Measurements from ENCODE around the gene PDE8A. TPM values are rescaled to one million over a fixed set of nuclear protein-coding genes. Genes with fewer than 3 reads are reported as not detected.

PDE8A gene
- total RNA-seq, 1 donor from 2014 or later = 43.4 TPM

GRCh38 chr15:85027033-85027380, 45.4 kb downstream of the PDE8A start:
- H3K4me3 Mint-ChIP-seq (ENCODE audit: unreplicated experiment) = no peak overlapping the region
- H3K4me1 Mint-ChIP-seq (ENCODE audit: unreplicated experiment) = peaks cover 84% of the 10 kb centered on the region
- TF ChIP-seq, protein P1, sequence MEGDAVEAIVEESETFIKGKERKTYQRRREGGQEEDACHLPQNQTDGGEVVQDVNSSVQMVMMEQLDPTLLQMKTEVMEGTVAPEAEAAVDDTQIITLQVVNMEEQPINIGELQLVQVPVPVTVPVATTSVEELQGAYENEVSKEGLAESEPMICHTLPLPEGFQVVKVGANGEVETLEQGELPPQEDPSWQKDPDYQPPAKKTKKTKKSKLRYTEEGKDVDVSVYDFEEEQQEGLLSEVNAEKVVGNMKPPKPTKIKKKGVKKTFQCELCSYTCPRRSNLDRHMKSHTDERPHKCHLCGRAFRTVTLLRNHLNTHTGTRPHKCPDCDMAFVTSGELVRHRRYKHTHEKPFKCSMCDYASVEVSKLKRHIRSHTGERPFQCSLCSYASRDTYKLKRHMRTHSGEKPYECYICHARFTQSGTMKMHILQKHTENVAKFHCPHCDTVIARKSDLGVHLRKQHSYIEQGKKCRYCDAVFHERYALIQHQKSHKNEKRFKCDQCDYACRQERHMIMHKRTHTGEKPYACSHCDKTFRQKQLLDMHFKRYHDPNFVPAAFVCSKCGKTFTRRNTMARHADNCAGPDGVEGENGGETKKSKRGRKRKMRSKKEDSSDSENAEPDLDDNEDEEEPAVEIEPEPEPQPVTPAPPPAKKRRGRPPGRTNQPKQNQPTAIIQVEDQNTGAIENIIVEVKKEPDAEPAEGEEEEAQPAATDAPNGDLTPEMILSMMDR (IDR thresholded peaks at IDR 0.05; ENCODE audit: unreplicated experiment) = no peak
- H3K27me3 Mint-ChIP-seq (ENCODE audit: unreplicated experiment) = peaks cover 2% of the 10 kb centered on the region
- no peak for DNase-seq (ENCODE audit: low spot score)
- H3K36me3 Mint-ChIP-seq (ENCODE audit: low read depth, unreplicated experiment) = peaks cover 3% of the 10 kb centered on the region
- no peaks in the 10 kb centered on the region for H3K9me3 Mint-ChIP-seq (ENCODE audit: unreplicated experiment)
- peak overlapping the region; percentile 89 for H3K27ac Mint-ChIP-seq (ENCODE audit: unreplicated experiment)

- Mint-ChIP-seq H3K4me1 (ENCODE audit: unreplicated experiment) (peaks cover 88% of the 10 kb centered on the region), H3K27me3 (ENCODE audit: unreplicated experiment) (peaks cover 2% of the 10 kb centered on the region), H3K27ac (ENCODE audit: unreplicated experiment) (peak overlapping the region; percentile 89), H3K36me3 (ENCODE audit: low read depth, unreplicated experiment) (peaks cover 3% of the 10 kb centered on the region), H3K4me3 (ENCODE audit: unreplicated experiment) (no peak overlapping the region), H3K9me3 (ENCODE audit: unreplicated experiment) (no peaks in the 10 kb centered on the region)
- DNase-seq (ENCODE audit: low spot score) = no peak
- TF ChIP-seq, protein P1 (IDR thresholded peaks at IDR 0.05; ENCODE audit: unreplicated experiment) = no peak
Observed at GRCh38 chr15:85027421-85027820, 45.8 kb downstream of the PDE8A start.

GRCh38 chr15:85028416-85028815, 46.8 kb downstream of the PDE8A start:
- TF ChIP-seq, protein P1 (IDR thresholded peaks at IDR 0.05; ENCODE audit: unreplicated experiment) = no peak
- H3K27ac Mint-ChIP-seq (ENCODE audit: unreplicated experiment) = peak overlapping the region; percentile 99
- H3K27me3 Mint-ChIP-seq (ENCODE audit: unreplicated experiment) = peaks cover under 1% of the 10 kb centered on the region
- no peak overlapping the region for H3K4me3 Mint-ChIP-seq (ENCODE audit: unreplicated experiment)
- H3K4me1 Mint-ChIP-seq (ENCODE audit: unreplicated experiment) = peaks cover 87% of the 10 kb centered on the region
- H3K36me3 Mint-ChIP-seq (ENCODE audit: low read depth, unreplicated experiment) = peaks cover 3% of the 10 kb centered on the region
- no peak for DNase-seq (ENCODE audit: low spot score)
- H3K9me3 Mint-ChIP-seq (ENCODE audit: unreplicated experiment) = no peaks in the 10 kb centered on the region

GRCh38 chr15:85029221-85029620, 47.6 kb downstream of the PDE8A start:
- peaks cover 79% of the 10 kb centered on the region for H3K4me1 Mint-ChIP-seq (ENCODE audit: unreplicated experiment)
- no peak for DNase-seq (ENCODE audit: low spot score)
- peak overlapping the region; percentile 14 for H3K4me3 Mint-ChIP-seq (ENCODE audit: unreplicated experiment)
- TF ChIP-seq, protein P1 (IDR thresholded peaks at IDR 0.05; ENCODE audit: unreplicated experiment) = no peak
- H3K27me3 Mint-ChIP-seq (ENCODE audit: unreplicated experiment) = no peaks in the 10 kb centered on the region
- H3K36me3 Mint-ChIP-seq (ENCODE audit: low read depth, unreplicated experiment) = peaks cover 3% of the 10 kb centered on the region
- H3K27ac Mint-ChIP-seq (ENCODE audit: unreplicated experiment) = peak overlapping the region; percentile 99
- H3K9me3 Mint-ChIP-seq (ENCODE audit: unreplicated experiment) = no peaks in the 10 kb centered on the region

DNA sequence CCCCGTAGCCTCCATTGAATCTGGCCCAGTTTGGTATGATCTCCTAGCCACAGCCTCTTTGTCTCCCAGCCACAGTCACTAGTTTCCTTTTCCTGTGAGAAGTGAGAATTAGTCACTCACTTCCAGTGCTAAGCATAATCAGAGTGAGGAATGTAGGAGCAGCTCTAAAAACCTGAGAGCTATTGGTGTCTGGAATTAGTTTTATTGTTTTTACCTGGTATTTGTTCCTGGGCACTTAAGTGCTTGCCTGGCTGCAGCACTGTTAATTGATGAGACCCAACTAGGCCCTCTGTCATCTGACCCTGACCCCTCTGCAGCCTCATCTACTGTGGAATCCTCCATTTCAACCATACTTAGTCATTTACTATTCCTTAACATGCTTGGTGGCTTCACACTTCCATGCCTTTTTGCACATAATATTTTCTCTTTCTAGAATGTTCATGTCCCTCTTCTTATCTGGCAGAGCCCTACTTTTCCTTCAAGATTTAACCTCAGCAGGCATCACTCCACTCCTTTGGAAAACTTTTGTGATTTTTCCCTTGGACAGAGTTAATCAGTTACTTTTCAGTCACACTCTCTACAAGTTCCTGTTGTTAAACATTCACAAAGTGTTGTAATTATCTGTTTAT, 48.8 kb downstream of the PDE8A start:
- H3K4me1 Mint-ChIP-seq (ENCODE audit: unreplicated experiment) = peaks cover 68% of the 10 kb centered on the region
- peak overlapping the region; percentile 2 for H3K4me3 Mint-ChIP-seq (ENCODE audit: unreplicated experiment)
- H3K27ac Mint-ChIP-seq (ENCODE audit: unreplicated experiment) = peak overlapping the region; percentile 99
- no peak for DNase-seq (ENCODE audit: low spot score)
- TF ChIP-seq, protein P1 (IDR thresholded peaks at IDR 0.05; ENCODE audit: unreplicated experiment) = no peak
- no peaks in the 10 kb centered on the region for H3K27me3 Mint-ChIP-seq (ENCODE audit: unreplicated experiment)
- H3K36me3 Mint-ChIP-seq (ENCODE audit: low read depth, unreplicated experiment) = peaks cover 3% of the 10 kb centered on the region
- H3K9me3 Mint-ChIP-seq (ENCODE audit: unreplicated experiment) = no peaks in the 10 kb centered on the region

All from endothelial cell (in vitro differentiated cells).